IPS-15b (cell line): Measurements from ENCODE around the gene OR4F15.
"Not testable (repeated sequence)": the region's sequence is repeated elsewhere in the genome, so short reads cannot be mapped to it uniquely, and the experiment has no call there.

Source experiments
- H3K27me3 ChIP-seq: one replicate; pipeline ENCODE4 v1.6.1; 2013; ENCODE audit warnings: low read length; ENCODE audit not compliant: control insufficient read depth, insufficient read depth
- H3K36me3 ChIP-seq: one replicate; pipeline ENCODE4 v1.6.1; 2013; ENCODE audit warnings: low read length; ENCODE audit not compliant: control insufficient read depth, insufficient read depth
- H3K4me1 ChIP-seq: one replicate; pipeline ENCODE4 v1.6.1; 2013; ENCODE audit warnings: mild to moderate bottlenecking, low read length; ENCODE audit not compliant: control insufficient read depth, insufficient read depth
- H3K4me3 ChIP-seq: one replicate; pipeline ENCODE4 v1.5.1; 2013; ENCODE audit warnings: low read depth, low read length
- H3K9ac ChIP-seq: one replicate; pipeline ENCODE4 v1.6.1; 2013; ENCODE audit warnings: low read depth, mild to moderate bottlenecking, low read length
- H3K9me3 ChIP-seq: one replicate; pipeline ENCODE4 v1.6.1; 2013; ENCODE audit warnings: mild to moderate bottlenecking, low read length; ENCODE audit not compliant: control insufficient read depth, insufficient read depth

Gene OR4F15

GRCh38 chr15:101811902-101812301 lies at the start of gene OR4F15:
Gene OR4F15 (plus strand): TSS chr15:101812202. CDS start chr15:101818187, 5,985 bp downstream.
- H3K9me3 ChIP-seq: no peaks in the 10 kb centered on the region
- H3K4me3 ChIP-seq: no peak within 1 kb of the TSS
- H3K9ac ChIP-seq: no peak within 1 kb of the TSS
- H3K4me1 ChIP-seq: no peaks in the 10 kb centered on the region
- H3K36me3 ChIP-seq: no peaks in the 10 kb centered on the region
- H3K27me3 ChIP-seq: no peaks in the 10 kb centered on the region

- H3K9me3 ChIP-seq, H3K4me1 ChIP-seq, H3K4me3 ChIP-seq, H3K36me3 ChIP-seq, H3K9ac ChIP-seq, H3K27me3 ChIP-seq: not testable (repeated sequence)
Observed at GRCh38 chr15:101764669-101765339, 47.2 kb upstream of the OR4F15 start.

- H3K27me3 ChIP-seq: not testable (repeated sequence)
Observed at GRCh38 chr15:101765340-101765671, 46.7 kb upstream of the OR4F15 start.

GRCh38 chr15:101765772-101766456 lies 46.1 kb upstream of the OR4F15 start:
- Histone ChIP-seq H3K4me3 (no peak overlapping the region), H3K9ac (no peak overlapping the region), H3K27me3 (no peaks in the 10 kb centered on the region), H3K36me3 (no peaks in the 10 kb centered on the region), H3K9me3 (no peaks in the 10 kb centered on the region), H3K4me1 (no peaks in the 10 kb centered on the region)

More at GRCh38 chr15:101765340-101765671, 46.7 kb upstream of the OR4F15 start:
- not testable (repeated sequence) for H3K4me1 ChIP-seq, H3K36me3 ChIP-seq, H3K9me3 ChIP-seq, H3K4me3 ChIP-seq, H3K9ac ChIP-seq

GRCh38 chr15:101767083-101767640 lies 44.8 kb upstream of the OR4F15 start:
- H3K36me3 ChIP-seq, H3K4me1 ChIP-seq, H3K9ac ChIP-seq, H3K9me3 ChIP-seq, H3K27me3 ChIP-seq, H3K4me3 ChIP-seq: not testable (repeated sequence)

- no peaks in the 10 kb centered on the region for H3K27me3 ChIP-seq
- no peak overlapping the region for H3K9ac ChIP-seq
- H3K36me3 ChIP-seq: no peaks in the 10 kb centered on the region
- no peaks in the 10 kb centered on the region for H3K9me3 ChIP-seq
- no peak overlapping the region for H3K4me3 ChIP-seq
- H3K4me1 ChIP-seq: no peaks in the 10 kb centered on the region
Observed at GRCh38 chr15:101772921-101773320, 39.1 kb upstream of the OR4F15 start.

GRCh38 chr15:101773496-101774100 lies 38.4 kb upstream of the OR4F15 start:
- Histone ChIP-seq H3K9me3 (no peaks in the 10 kb centered on the region), H3K4me1 (no peaks in the 10 kb centered on the region), H3K27me3 (no peaks in the 10 kb centered on the region), H3K9ac (no peak overlapping the region), H3K36me3 (no peaks in the 10 kb centered on the region), H3K4me3 (no peak overlapping the region)

- Histone ChIP-seq H3K9ac (no peak overlapping the region), H3K4me1 (no peaks in the 10 kb centered on the region), H3K27me3 (no peaks in the 10 kb centered on the region), H3K9me3 (no peaks in the 10 kb centered on the region), H3K4me3 (no peak overlapping the region), H3K36me3 (no peaks in the 10 kb centered on the region)
Observed at GRCh38 chr15:101775136-101775535, 36.9 kb upstream of the OR4F15 start.

- not testable (repeated sequence) for H3K27me3 ChIP-seq, H3K4me1 ChIP-seq, H3K9me3 ChIP-seq, H3K9ac ChIP-seq, H3K4me3 ChIP-seq, H3K36me3 ChIP-seq
Observed at GRCh38 chr15:101778576-101778975, 33.4 kb upstream of the OR4F15 start.

GRCh38 chr15:101780225-101780624 lies 31.8 kb upstream of the OR4F15 start:
- not testable (repeated sequence) for H3K4me1 ChIP-seq, H3K9ac ChIP-seq, H3K9me3 ChIP-seq, H3K4me3 ChIP-seq, H3K36me3 ChIP-seq, H3K27me3 ChIP-seq

- H3K9ac ChIP-seq: no peak overlapping the region
- no peaks in the 10 kb centered on the region for H3K9me3 ChIP-seq
- no peaks in the 10 kb centered on the region for H3K27me3 ChIP-seq
- H3K4me1 ChIP-seq: no peaks in the 10 kb centered on the region
- no peak overlapping the region for H3K4me3 ChIP-seq
- H3K36me3 ChIP-seq: no peaks in the 10 kb centered on the region
Observed at GRCh38 chr15:101781928-101782327, 30.1 kb upstream of the OR4F15 start.

GRCh38 chr15:101784644-101785043 lies 27.4 kb upstream of the OR4F15 start:
- H3K9me3 ChIP-seq: no peaks in the 10 kb centered on the region
- no peaks in the 10 kb centered on the region for H3K36me3 ChIP-seq
- H3K27me3 ChIP-seq: no peaks in the 10 kb centered on the region
- H3K9ac ChIP-seq: no peak overlapping the region
- H3K4me3 ChIP-seq: no peak overlapping the region
- no peaks in the 10 kb centered on the region for H3K4me1 ChIP-seq
